ENCODE measurements around the gene TBC1D32.
A peak's percentile ranks its signal among the peaks of the same experiment; 100 is the strongest.
"Not testable (repeated sequence)": the region's sequence is repeated elsewhere in the genome, so short reads cannot be mapped to it uniquely, and the experiment has no call there.

TBC1D32 gene

DNA sequence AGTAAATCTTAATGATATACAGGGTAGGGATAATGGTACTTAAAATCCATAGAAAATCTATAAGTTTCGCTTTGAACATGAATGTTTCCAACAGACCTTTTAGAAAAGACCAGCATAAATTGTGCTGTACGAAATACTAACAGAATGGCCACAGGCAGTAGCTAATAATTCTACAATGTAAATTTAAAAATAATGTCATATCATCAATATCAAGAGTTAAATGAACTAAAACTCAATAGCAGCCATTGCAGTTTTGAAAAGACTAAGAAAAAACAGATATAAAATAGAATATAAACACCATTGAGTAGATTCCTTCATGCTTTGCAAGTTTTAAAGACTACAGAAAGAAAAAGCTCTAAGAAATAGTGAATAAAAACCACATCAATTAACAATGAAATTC lies 14.7 kb downstream of the TBC1D32 start:
- H3K4me3 ChIP-seq (ENCODE audit: low read length), result no peak overlapping the region
- DNase-seq (ENCODE audit: low read depth), result no peak
- TF ChIP-seq, protein P1, sequence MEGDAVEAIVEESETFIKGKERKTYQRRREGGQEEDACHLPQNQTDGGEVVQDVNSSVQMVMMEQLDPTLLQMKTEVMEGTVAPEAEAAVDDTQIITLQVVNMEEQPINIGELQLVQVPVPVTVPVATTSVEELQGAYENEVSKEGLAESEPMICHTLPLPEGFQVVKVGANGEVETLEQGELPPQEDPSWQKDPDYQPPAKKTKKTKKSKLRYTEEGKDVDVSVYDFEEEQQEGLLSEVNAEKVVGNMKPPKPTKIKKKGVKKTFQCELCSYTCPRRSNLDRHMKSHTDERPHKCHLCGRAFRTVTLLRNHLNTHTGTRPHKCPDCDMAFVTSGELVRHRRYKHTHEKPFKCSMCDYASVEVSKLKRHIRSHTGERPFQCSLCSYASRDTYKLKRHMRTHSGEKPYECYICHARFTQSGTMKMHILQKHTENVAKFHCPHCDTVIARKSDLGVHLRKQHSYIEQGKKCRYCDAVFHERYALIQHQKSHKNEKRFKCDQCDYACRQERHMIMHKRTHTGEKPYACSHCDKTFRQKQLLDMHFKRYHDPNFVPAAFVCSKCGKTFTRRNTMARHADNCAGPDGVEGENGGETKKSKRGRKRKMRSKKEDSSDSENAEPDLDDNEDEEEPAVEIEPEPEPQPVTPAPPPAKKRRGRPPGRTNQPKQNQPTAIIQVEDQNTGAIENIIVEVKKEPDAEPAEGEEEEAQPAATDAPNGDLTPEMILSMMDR (IDR thresholded peaks at IDR 0.05; ENCODE audit: insufficient read depth, low read depth, low read length, missing control alignments), result no peak

DNA sequence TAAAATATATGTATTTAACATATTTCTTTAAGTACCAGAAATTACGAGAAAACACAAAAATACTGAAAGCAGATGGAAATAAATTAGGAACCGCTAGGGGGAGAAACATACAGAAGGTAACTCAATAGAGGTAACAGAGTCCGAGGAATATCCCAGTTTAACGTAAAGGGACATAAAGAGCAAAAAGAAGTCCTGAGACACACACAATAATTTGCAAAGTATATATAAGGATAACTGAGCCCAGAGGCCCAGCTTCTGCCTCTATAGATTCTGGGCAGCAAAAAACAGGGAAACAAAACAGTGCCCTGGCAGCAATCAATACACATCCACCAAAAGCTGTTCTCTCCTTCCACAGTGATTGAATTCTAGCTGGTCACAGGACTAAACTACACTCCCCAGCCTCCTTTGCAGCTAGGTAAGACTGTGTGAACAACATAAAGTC lies 15.1 kb downstream of the TBC1D32 start:
- no peak overlapping the region for H3K4me3 ChIP-seq (ENCODE audit: low read length)
- TF ChIP-seq, protein P1 (IDR thresholded peaks at IDR 0.05; ENCODE audit: insufficient read depth, low read depth, low read length, missing control alignments), result peak; percentile 49
- peak; percentile 30 for DNase-seq (ENCODE audit: low read depth)

DNA sequence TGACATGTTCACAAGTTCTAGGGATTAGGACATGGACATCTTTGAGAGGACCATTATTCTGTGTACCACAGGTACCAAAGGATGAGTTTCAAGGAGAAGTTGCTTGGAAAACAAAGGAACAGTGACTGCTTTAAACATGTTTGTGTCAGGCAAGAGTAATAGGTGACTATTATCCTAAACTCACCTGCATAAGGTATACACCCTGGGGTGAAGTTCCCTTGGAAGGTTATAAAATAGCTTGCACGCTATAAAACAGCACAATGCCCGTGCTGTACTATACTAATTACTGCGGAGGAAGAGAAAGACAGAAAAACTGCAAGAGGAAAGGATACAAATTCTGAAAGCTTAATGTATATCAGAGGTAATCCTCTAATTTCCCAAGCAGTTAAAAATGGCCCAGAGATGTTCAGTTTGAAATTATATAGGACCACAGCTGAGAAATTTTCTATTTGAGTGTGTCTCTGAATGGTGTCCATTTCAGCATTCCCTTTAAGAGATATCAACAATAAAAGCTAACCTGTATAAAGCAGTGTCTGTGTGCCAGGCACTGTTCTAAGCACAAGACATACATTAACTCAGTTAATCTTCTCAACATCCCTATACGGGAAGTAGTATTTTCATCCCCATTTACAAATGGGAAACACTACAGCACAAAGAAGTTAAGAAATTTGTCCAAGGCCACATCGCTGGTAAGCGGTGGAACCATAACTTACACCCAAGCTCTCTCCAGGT lies 19.7 kb downstream of the TBC1D32 start:
- TF ChIP-seq, protein P1 (IDR thresholded peaks at IDR 0.05; ENCODE audit: insufficient read depth, low read depth, low read length, missing control alignments), result no peak
- DNase-seq (ENCODE audit: low read depth), result no peak
- H3K4me3 ChIP-seq (ENCODE audit: low read length), result no peak overlapping the region

DNA sequence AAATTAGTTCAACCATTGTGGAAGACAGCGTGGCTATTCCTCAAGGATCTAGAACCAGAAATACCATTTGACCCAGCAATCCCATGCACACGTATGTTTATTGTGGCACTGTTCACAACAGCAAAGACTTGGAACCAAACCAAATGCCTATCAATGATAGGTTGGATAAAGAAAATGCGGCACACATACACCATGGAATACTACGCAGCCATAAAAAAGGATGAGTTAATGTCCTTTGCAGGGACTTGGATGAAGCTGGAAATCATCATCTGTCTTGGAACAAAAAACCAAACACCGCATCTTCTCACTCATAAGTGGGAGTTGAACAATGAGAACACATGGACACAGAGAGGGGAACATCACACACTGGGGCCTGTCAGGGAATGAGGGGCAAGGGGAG lies 22.5 kb downstream of the TBC1D32 start:
- not testable (repeated sequence) for H3K4me3 ChIP-seq (ENCODE audit: low read length); DNase-seq (ENCODE audit: low read depth)

DNA sequence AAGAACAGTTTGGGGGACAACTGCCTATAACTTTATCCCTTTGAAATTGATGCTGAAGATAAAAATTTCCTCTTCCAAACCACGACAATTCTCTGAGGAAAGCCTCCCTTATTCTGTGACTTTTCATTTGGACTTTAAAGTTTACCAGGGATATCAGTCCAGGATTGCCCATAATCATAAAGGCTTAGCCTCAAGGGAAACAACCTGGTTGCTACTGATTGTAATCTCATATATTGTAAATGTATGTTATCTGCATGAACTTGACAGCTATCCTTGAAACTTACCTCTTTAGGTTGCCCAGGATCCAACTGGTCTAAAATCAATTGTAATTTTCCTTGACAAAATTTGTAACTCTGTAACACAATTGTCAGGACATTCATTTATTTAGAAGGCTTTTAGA lies 23.8 kb downstream of the TBC1D32 start:
- H3K4me3 ChIP-seq (ENCODE audit: low read length), result no peak overlapping the region
- TF ChIP-seq, protein P1 (IDR thresholded peaks at IDR 0.05; ENCODE audit: insufficient read depth, low read depth, low read length, missing control alignments), result no peak

DNA sequence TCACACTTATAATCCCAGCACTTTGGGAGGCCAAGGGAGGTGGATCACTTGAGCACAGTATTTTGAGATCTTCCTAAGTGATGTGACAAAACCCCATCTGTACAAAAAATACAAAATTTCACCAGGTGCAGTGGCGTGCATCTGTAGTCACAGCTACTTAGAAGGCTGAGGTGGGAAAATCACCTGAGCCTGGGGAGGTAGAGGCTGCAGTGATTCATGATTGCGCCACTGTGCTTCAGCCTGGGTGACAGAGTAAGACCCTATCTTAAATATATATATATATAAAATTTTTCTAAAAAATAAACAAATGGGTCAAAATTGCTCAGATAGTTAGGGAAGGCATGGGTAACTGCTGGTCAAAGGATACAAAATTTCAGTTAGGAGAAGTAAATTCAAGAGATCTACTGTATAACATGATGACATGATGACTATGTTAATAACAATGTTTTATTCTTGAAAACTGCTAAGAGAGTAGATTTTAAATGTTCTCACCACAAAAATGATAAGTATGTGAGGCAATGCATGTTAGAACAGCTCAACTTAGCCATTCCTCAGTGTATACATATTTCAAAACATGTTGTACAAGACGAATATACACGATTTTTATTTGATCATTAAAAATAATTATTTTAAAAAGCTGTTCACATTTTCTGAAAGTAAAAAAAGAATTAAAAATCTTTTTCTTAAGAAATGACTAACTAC lies 24.4 kb downstream of the TBC1D32 start:
- peak; percentile 91 for DNase-seq (ENCODE audit: low read depth)
- no peak overlapping the region for H3K4me3 ChIP-seq (ENCODE audit: low read length)
- TF ChIP-seq, protein P1 (IDR thresholded peaks at IDR 0.05; ENCODE audit: insufficient read depth, low read depth, low read length, missing control alignments), result no peak

More for the DNA sequence above, 23.8 kb downstream of the TBC1D32 start:
- DNase-seq (ENCODE audit: low read depth), result no peak

DNA sequence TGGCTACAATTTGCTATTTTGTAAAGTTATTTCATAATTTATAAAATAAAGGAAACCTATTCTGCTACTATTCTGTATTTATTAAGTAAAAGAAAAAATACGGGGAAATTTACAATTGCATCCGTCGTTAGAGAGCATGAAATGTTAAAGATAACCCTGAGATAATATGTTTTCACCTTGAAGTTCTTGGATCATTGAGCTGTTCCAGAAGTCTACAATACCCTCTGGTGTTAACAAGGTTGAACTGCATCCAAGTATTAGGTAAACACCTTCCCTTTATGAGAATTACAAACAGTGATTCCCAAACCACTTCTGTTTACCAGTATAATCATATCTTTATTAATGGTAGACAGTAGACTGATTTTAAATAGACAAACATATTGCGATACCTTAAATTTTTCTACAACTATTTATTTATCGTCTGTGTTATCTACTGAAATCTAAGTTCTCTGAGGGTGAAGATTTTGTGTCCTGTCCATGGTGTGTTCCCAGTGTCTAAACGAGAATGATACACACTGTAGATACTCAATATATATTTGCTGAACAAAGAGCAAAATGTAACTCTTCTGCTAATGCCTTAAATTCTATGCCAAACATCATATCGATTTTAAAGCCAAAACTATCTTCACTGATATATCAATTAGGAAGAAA lies 28.2 kb downstream of the TBC1D32 start:
- H3K4me3 ChIP-seq (ENCODE audit: low read length), result no peak overlapping the region
- TF ChIP-seq, protein P1 (IDR thresholded peaks at IDR 0.05; ENCODE audit: insufficient read depth, low read depth, low read length, missing control alignments), result peak; percentile 63
- DNase-seq (ENCODE audit: low read depth), result peak; percentile 63
